ENCODE results near the gene CORO2B.

CORO2B gene

GRCh38 chr15:68627476-68627875 is 48.7 kb downstream of the CORO2B start:
- Histone ChIP-seq H3K27ac (ENCODE audit: low read length) (no peak overlapping the region), H3K36me3 (ENCODE audit: control insufficient read depth in 1 of 2, insufficient read depth in 2 of 2, low read length in 2 of 2) (no peaks in the 10 kb centered on the region), H3K9me3 (ENCODE audit: control insufficient read depth in 1 of 2, low read length in 2 of 2) (no peaks in the 10 kb centered on the region), H3K4me1 (ENCODE audit: control insufficient read depth in 1 of 2, insufficient read depth in 2 of 2, low read length in 2 of 2) (peaks cover 0 to 5% of the 10 kb centered on the region in 2 donors), H3K4me3 (ENCODE audit: low read depth in 1 of 2, low read length in 2 of 2) (no peak overlapping the region), H3K27me3 (ENCODE audit: low read depth, low read length) (no peaks in the 10 kb centered on the region)

GRCh38 chr15:68627995-68628394 is 49.2 kb downstream of the CORO2B start:
- Histone ChIP-seq H3K27ac (ENCODE audit: low read length) (no peak overlapping the region), H3K4me1 (ENCODE audit: control insufficient read depth in 1 of 2, insufficient read depth in 2 of 2, low read length in 2 of 2) (peaks cover 0 to 5% of the 10 kb centered on the region in 2 donors), H3K4me3 (ENCODE audit: low read depth in 1 of 2, low read length in 2 of 2) (no peak overlapping the region), H3K27me3 (ENCODE audit: low read depth, low read length) (no peaks in the 10 kb centered on the region), H3K9me3 (ENCODE audit: control insufficient read depth in 1 of 2, low read length in 2 of 2) (no peaks in the 10 kb centered on the region), H3K36me3 (ENCODE audit: control insufficient read depth in 1 of 2, insufficient read depth in 2 of 2, low read length in 2 of 2) (no peaks in the 10 kb centered on the region)

- H3K4me1 ChIP-seq (ENCODE audit: control insufficient read depth in 1 of 2, insufficient read depth in 2 of 2, low read length in 2 of 2), result peaks cover 0 to 6% of the 10 kb centered on the region in 2 donors
- H3K27me3 ChIP-seq (ENCODE audit: low read depth, low read length), result no peaks in the 10 kb centered on the region
- H3K9me3 ChIP-seq (ENCODE audit: control insufficient read depth in 1 of 2, low read length in 2 of 2), result no peaks in the 10 kb centered on the region
- H3K27ac ChIP-seq (ENCODE audit: low read length), result no peak overlapping the region
- H3K4me3 ChIP-seq (ENCODE audit: low read depth in 1 of 2, low read length in 2 of 2), result no peak overlapping the region
- H3K36me3 ChIP-seq (ENCODE audit: control insufficient read depth in 1 of 2, insufficient read depth in 2 of 2, low read length in 2 of 2), result no peaks in the 10 kb centered on the region
These were observed 50.9 kb downstream of the CORO2B start for GRCh38 chr15:68629519-68630210.

- Histone ChIP-seq H3K27me3 (ENCODE audit: low read depth, low read length) (no peaks in the 10 kb centered on the region), H3K4me1 (ENCODE audit: control insufficient read depth in 1 of 2, insufficient read depth in 2 of 2, low read length in 2 of 2) (peaks cover 0 to 12% of the 10 kb centered on the region in 2 donors), H3K4me3 (ENCODE audit: low read depth in 1 of 2, low read length in 2 of 2) (no peak overlapping the region), H3K36me3 (ENCODE audit: control insufficient read depth in 1 of 2, insufficient read depth in 2 of 2, low read length in 2 of 2) (no peaks in the 10 kb centered on the region), H3K27ac (ENCODE audit: low read length) (no peak overlapping the region), H3K9me3 (ENCODE audit: control insufficient read depth in 1 of 2, low read length in 2 of 2) (no peaks in the 10 kb centered on the region)
These were observed 51.4 kb downstream of the CORO2B start for GRCh38 chr15:68630211-68630555.

- Histone ChIP-seq H3K4me1 (ENCODE audit: control insufficient read depth in 1 of 2, insufficient read depth in 2 of 2, low read length in 2 of 2) (peaks cover 0 to 18% of the 10 kb centered on the region in 2 donors), H3K9me3 (ENCODE audit: control insufficient read depth in 1 of 2, low read length in 2 of 2) (no peaks in the 10 kb centered on the region), H3K27ac (ENCODE audit: low read length) (no peak overlapping the region), H3K27me3 (ENCODE audit: low read depth, low read length) (no peaks in the 10 kb centered on the region), H3K36me3 (ENCODE audit: control insufficient read depth in 1 of 2, insufficient read depth in 2 of 2, low read length in 2 of 2) (no peaks in the 10 kb centered on the region), H3K4me3 (ENCODE audit: low read depth in 1 of 2, low read length in 2 of 2) (no peak overlapping the region)
These were observed 52.0 kb downstream of the CORO2B start for GRCh38 chr15:68630836-68631235.

- H3K4me1 ChIP-seq (ENCODE audit: control insufficient read depth in 1 of 2, insufficient read depth in 2 of 2, low read length in 2 of 2), result peaks cover 0 to 26% of the 10 kb centered on the region in 2 donors
- H3K27me3 ChIP-seq (ENCODE audit: low read depth, low read length), result no peaks in the 10 kb centered on the region
- H3K9me3 ChIP-seq (ENCODE audit: control insufficient read depth in 1 of 2, low read length in 2 of 2), result no peaks in the 10 kb centered on the region
- no peak overlapping the region for H3K4me3 ChIP-seq (ENCODE audit: low read depth in 1 of 2, low read length in 2 of 2)
- no peak overlapping the region for H3K27ac ChIP-seq (ENCODE audit: low read length)
- no peaks in the 10 kb centered on the region for H3K36me3 ChIP-seq (ENCODE audit: control insufficient read depth in 1 of 2, insufficient read depth in 2 of 2, low read length in 2 of 2)
These were observed 52.8 kb downstream of the CORO2B start for GRCh38 chr15:68631601-68632051.

GRCh38 chr15:68632101-68632500 is 53.3 kb downstream of the CORO2B start:
- H3K9me3 ChIP-seq (ENCODE audit: control insufficient read depth in 1 of 2, low read length in 2 of 2), result no peaks in the 10 kb centered on the region
- peaks cover 0 to 28% of the 10 kb centered on the region in 2 donors for H3K4me1 ChIP-seq (ENCODE audit: control insufficient read depth in 1 of 2, insufficient read depth in 2 of 2, low read length in 2 of 2)
- H3K27ac ChIP-seq (ENCODE audit: low read length), result no peak overlapping the region
- H3K36me3 ChIP-seq (ENCODE audit: control insufficient read depth in 1 of 2, insufficient read depth in 2 of 2, low read length in 2 of 2), result no peaks in the 10 kb centered on the region
- no peak overlapping the region for H3K4me3 ChIP-seq (ENCODE audit: low read depth in 1 of 2, low read length in 2 of 2)
- no peaks in the 10 kb centered on the region for H3K27me3 ChIP-seq (ENCODE audit: low read depth, low read length)

GRCh38 chr15:68633231-68634121 is 54.7 kb downstream of the CORO2B start:
- Histone ChIP-seq H3K9me3 (ENCODE audit: control insufficient read depth in 1 of 2, low read length in 2 of 2) (no peaks in the 10 kb centered on the region), H3K4me1 (ENCODE audit: control insufficient read depth in 1 of 2, insufficient read depth in 2 of 2, low read length in 2 of 2) (peaks cover 0 to 32% of the 10 kb centered on the region in 2 donors), H3K27me3 (ENCODE audit: low read depth, low read length) (no peaks in the 10 kb centered on the region), H3K27ac (ENCODE audit: low read length) (no peak overlapping the region), H3K36me3 (ENCODE audit: control insufficient read depth in 1 of 2, insufficient read depth in 2 of 2, low read length in 2 of 2) (no peaks in the 10 kb centered on the region), H3K4me3 (ENCODE audit: low read depth in 1 of 2, low read length in 2 of 2) (no peak overlapping the region)

- no peaks in the 10 kb centered on the region for H3K9me3 ChIP-seq (ENCODE audit: control insufficient read depth in 1 of 2, low read length in 2 of 2)
- no peaks in the 10 kb centered on the region for H3K36me3 ChIP-seq (ENCODE audit: control insufficient read depth in 1 of 2, insufficient read depth in 2 of 2, low read length in 2 of 2)
- no peak overlapping the region for H3K4me3 ChIP-seq (ENCODE audit: low read depth in 1 of 2, low read length in 2 of 2)
- H3K27ac ChIP-seq (ENCODE audit: low read length), result no peak overlapping the region
- H3K27me3 ChIP-seq (ENCODE audit: low read depth, low read length), result no peaks in the 10 kb centered on the region
- H3K4me1 ChIP-seq (ENCODE audit: control insufficient read depth in 1 of 2, insufficient read depth in 2 of 2, low read length in 2 of 2), result peaks cover 0 to 32% of the 10 kb centered on the region in 2 donors
These were observed 55.3 kb downstream of the CORO2B start for GRCh38 chr15:68634122-68634482.

- Histone ChIP-seq H3K4me1 (ENCODE audit: control insufficient read depth in 1 of 2, insufficient read depth in 2 of 2, low read length in 2 of 2) (peaks cover 0 to 32% of the 10 kb centered on the region in 2 donors), H3K27ac (ENCODE audit: low read length) (no peak overlapping the region), H3K9me3 (ENCODE audit: control insufficient read depth in 1 of 2, low read length in 2 of 2) (no peaks in the 10 kb centered on the region), H3K4me3 (ENCODE audit: low read depth in 1 of 2, low read length in 2 of 2) (no peak overlapping the region), H3K27me3 (ENCODE audit: low read depth, low read length) (no peaks in the 10 kb centered on the region), H3K36me3 (ENCODE audit: control insufficient read depth in 1 of 2, insufficient read depth in 2 of 2, low read length in 2 of 2) (no peaks in the 10 kb centered on the region)
These were observed 55.7 kb downstream of the CORO2B start for GRCh38 chr15:68634531-68634930.

- no peak overlapping the region for H3K4me3 ChIP-seq (ENCODE audit: low read depth in 1 of 2, low read length in 2 of 2)
- no peak overlapping the region for H3K27ac ChIP-seq (ENCODE audit: low read length)
- H3K4me1 ChIP-seq (ENCODE audit: control insufficient read depth in 1 of 2, insufficient read depth in 2 of 2, low read length in 2 of 2), result peaks cover 0 to 37% of the 10 kb centered on the region in 2 donors
- no peaks in the 10 kb centered on the region for H3K27me3 ChIP-seq (ENCODE audit: low read depth, low read length)
- H3K36me3 ChIP-seq (ENCODE audit: control insufficient read depth in 1 of 2, insufficient read depth in 2 of 2, low read length in 2 of 2), result no peaks in the 10 kb centered on the region
- no peaks in the 10 kb centered on the region for H3K9me3 ChIP-seq (ENCODE audit: control insufficient read depth in 1 of 2, low read length in 2 of 2)
These were observed 56.3 kb downstream of the CORO2B start for GRCh38 chr15:68635141-68635540.
